Neural cell (in vitro differentiated cells): ENCODE results near the gene DGCR8.

Source experiments
- CTCF ChIP-seq: fragments of 450-650 bp; IDR thresholded peaks from 2 replicates; pipeline ENCODE4 v1.5.1; 2014; ENCODE audit warnings: antibody characterized with exemption, mild to moderate bottlenecking, moderate library complexity; ENCODE audit not compliant: poor library complexity, severe bottlenecking
- EP300 ChIP-seq: fragments of 450-650 bp; conservative IDR thresholded peaks from 2 replicates; pipeline ENCODE4 v1.6.1; 2014; ENCODE audit warnings: antibody characterized with exemption, mild to moderate bottlenecking, moderate library complexity; ENCODE audit not compliant: poor library complexity, severe bottlenecking
- EZH2 ChIP-seq: fragments of 200-600, 300-800 bp; shearing (Covaris generic), sonication (generic); IDR thresholded peaks from 2 replicates; pipeline ENCODE4 v1.6.1; 2014; ENCODE audit warnings: antibody characterized with exemption, low read length, borderline replicate concordance, mild to moderate bottlenecking; ENCODE audit not compliant: insufficient read depth, poor library complexity, severe bottlenecking
- MXI1 ChIP-seq: fragments of 450-650 bp; conservative IDR thresholded peaks from 2 replicates; pipeline ENCODE4 v1.6.1; 2014; ENCODE audit warnings: antibody characterized with exemption, mild to moderate bottlenecking; ENCODE audit not compliant: poor library complexity, severe bottlenecking
- POLR2AphosphoS5 ChIP-seq: IDR thresholded peaks from 2 replicates; pipeline ENCODE4 v1.6.1; 2012
- RAD21 ChIP-seq: fragments of 450-650 bp; conservative IDR thresholded peaks from 2 replicates; pipeline ENCODE4 v1.6.1; 2014; ENCODE audit warnings: antibody characterized with exemption, mild to moderate bottlenecking, moderate library complexity
- SMC3 ChIP-seq: fragments of 450-650 bp; conservative IDR thresholded peaks from 2 replicates; pipeline ENCODE4 v1.6.1; 2014; ENCODE audit warnings: antibody characterized with exemption, mild to moderate bottlenecking, moderate library complexity; ENCODE audit not compliant: poor library complexity
- TAF1 ChIP-seq: IDR thresholded peaks from 2 replicates; pipeline ENCODE4 v1.6.1; 2012; ENCODE audit warnings: low read depth
- TF ChIP-seq, protein P1 (sequence below): IDR thresholded peaks from 2 replicates; pipeline ENCODE4 v1.6.1; 2012; ENCODE audit warnings: borderline replicate concordance

GRCh38 chr22:20130731-20131596 lies 50.9 kb downstream of the DGCR8 start:
- TF ChIP-seq CTCF (no peak), RAD21 (no peak), EZH2 (no peak), POLR2AphosphoS5 (no peak), EP300 (no peak), TAF1 (no peak), MXI1 (no peak), SMC3 (no peak)
- TF ChIP-seq, protein P1, sequence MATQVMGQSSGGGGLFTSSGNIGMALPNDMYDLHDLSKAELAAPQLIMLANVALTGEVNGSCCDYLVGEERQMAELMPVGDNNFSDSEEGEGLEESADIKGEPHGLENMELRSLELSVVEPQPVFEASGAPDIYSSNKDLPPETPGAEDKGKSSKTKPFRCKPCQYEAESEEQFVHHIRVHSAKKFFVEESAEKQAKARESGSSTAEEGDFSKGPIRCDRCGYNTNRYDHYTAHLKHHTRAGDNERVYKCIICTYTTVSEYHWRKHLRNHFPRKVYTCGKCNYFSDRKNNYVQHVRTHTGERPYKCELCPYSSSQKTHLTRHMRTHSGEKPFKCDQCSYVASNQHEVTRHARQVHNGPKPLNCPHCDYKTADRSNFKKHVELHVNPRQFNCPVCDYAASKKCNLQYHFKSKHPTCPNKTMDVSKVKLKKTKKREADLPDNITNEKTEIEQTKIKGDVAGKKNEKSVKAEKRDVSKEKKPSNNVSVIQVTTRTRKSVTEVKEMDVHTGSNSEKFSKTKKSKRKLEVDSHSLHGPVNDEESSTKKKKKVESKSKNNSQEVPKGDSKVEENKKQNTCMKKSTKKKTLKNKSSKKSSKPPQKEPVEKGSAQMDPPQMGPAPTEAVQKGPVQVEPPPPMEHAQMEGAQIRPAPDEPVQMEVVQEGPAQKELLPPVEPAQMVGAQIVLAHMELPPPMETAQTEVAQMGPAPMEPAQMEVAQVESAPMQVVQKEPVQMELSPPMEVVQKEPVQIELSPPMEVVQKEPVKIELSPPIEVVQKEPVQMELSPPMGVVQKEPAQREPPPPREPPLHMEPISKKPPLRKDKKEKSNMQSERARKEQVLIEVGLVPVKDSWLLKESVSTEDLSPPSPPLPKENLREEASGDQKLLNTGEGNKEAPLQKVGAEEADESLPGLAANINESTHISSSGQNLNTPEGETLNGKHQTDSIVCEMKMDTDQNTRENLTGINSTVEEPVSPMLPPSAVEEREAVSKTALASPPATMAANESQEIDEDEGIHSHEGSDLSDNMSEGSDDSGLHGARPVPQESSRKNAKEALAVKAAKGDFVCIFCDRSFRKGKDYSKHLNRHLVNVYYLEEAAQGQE, result no peak
